Measurements from ENCODE around the gene MAGI2. TPM values are rescaled to one million over a fixed set of nuclear protein-coding genes. Genes with fewer than 3 reads are reported as not detected.

Gene MAGI2
- total and polyA plus RNA-seq, 2 donors (not counting 3 experiments of a cell fraction or from before 2014, with no cell fraction given): 0.28 to 6.0 TPM

GRCh38 chr7:78742694-78743093 is 710.8 kb downstream of the MAGI2 start:
- intact Hi-C loops (cut with micrococcal nuclease) (no loop called here), dilution Hi-C loops (cut with MboI; ENCODE audit: extremely low pct_ligation_motif_present, low sequenced_read_pairs) (no loop called here)
- TF ChIP-seq POLR2AphosphoS5 (IDR thresholded peaks at IDR 0.05; ENCODE audit: insufficient read depth, low read depth, low read length) (no peak), GATA2 (IDR thresholded peaks at IDR 0.05; ENCODE audit: insufficient read depth, insufficient read length, low read depth, low read length) (no peak), EZH2 (IDR thresholded peaks at IDR 0.05; ENCODE audit: borderline replicate concordance, low read depth, low read length, severe bottlenecking) (no peak), FOS (IDR thresholded peaks at IDR 0.05; ENCODE audit: borderline replicate concordance, insufficient read depth, low read length) (no peak), MAX (IDR thresholded peaks at IDR 0.05; ENCODE audit: insufficient read depth, insufficient read length) (no peak), POLR2A (IDR thresholded peaks at IDR 0.05; ENCODE audit: low read depth, low read length) (no peak), MYC (IDR thresholded peaks at IDR 0.05; ENCODE audit: low read depth, low read length) (no peak), JUN (IDR thresholded peaks at IDR 0.05; ENCODE audit: borderline replicate concordance, insufficient read depth, insufficient read length, low read depth) (no peak), CTCF (IDR thresholded peaks at IDR 0.05; ENCODE audit: extremely low read depth in 1 of 2, insufficient read depth in 1 of 2, low read depth in 1 of 2, low read length in 2 of 2) (no peak)
- no peaks in the 10 kb centered on the region for H3K79me2 ChIP-seq (ENCODE audit: control insufficient read depth, insufficient read depth, low read length)
- H2AFZ ChIP-seq (ENCODE audit: low read depth, low read length): no peak overlapping the region
- no peak overlapping the region for H3K4me2 ChIP-seq (ENCODE audit: insufficient read depth, low read length)
- no peak overlapping the region for H3K9ac ChIP-seq (replicated peaks; ENCODE audit: extremely low read depth, insufficient read depth, low read length)
- H3K9me3 ChIP-seq (replicated peaks; ENCODE audit: control insufficient read depth, insufficient read depth, low read length): no peaks in the 10 kb centered on the region
- H3K4me1 ChIP-seq (ENCODE audit: control insufficient read depth, extremely low read depth, insufficient read depth, low read length): no peaks in the 10 kb centered on the region
- POLR2A ChIA-PET: no interaction called here
- no peak for DNase-seq (ENCODE audit: low read depth, low spot score)
- no peaks in the 10 kb centered on the region for H3K9me1 ChIP-seq (replicated peaks; ENCODE audit: control insufficient read depth, extremely low read depth, insufficient read depth, low read length)
- H4K20me1 ChIP-seq (replicated peaks; ENCODE audit: control insufficient read depth, extremely low read depth, insufficient read depth, low read length): no peaks in the 10 kb centered on the region
- CTCF ChIA-PET: interaction anchor here (1.2 kb wide), 1 partner anchor 117 kb away, joined by 3 read pairs; no protein-coding TSS in a partner anchor
- no peak overlapping the region for H3K4me3 ChIP-seq (replicated peaks in 1 of 3; ENCODE audit: insufficient read depth in 1 of 3, low read depth in 1 of 3, low read length in 3 of 3)
- no peak for FAIRE-seq
- no peaks in the 10 kb centered on the region for H3K36me3 ChIP-seq (ENCODE audit: control insufficient read depth in 2 of 2, extremely low read depth in 1 of 2, insufficient read depth in 2 of 2, low read length in 2 of 2)
- BruUV-seq (replicated peaks): no TSS peak
- H3K27me3 ChIP-seq (ENCODE audit: control insufficient read depth in 2 of 2, insufficient read depth in 2 of 2, low read length in 2 of 2): no peaks in the 10 kb centered on the region
- H3K27ac ChIP-seq (ENCODE audit: insufficient read depth, low read depth, low read length): no peak overlapping the region
